Measurements from ENCODE around the gene SRPRA. TPM values are rescaled to one million over a fixed set of nuclear protein-coding genes. Genes with fewer than 3 reads are reported as not detected.
"Not testable (repeated sequence)": the region's sequence is repeated elsewhere in the genome, so short reads cannot be mapped to it uniquely, and the experiment has no call there.

SRPRA gene
- total and polyA plus RNA-seq, 2 donors (not counting 1 experiment from before 2014, with no cell fraction given), result 115 to 136 TPM

- no peak overlapping the region for H3K4me3 ChIP-seq (ENCODE audit: control extremely low read depth in 1 of 5, extremely low read depth in 1 of 5, insufficient read depth in 1 of 5, low read depth in 2 of 5, low read length in 4 of 5)
- H3K27ac ChIP-seq (ENCODE audit: low read length in 2 of 2), result no peak overlapping the region
- no peak for ATAC-seq (ENCODE audit: low read depth)
- no peak overlapping the region for H3K9ac ChIP-seq (ENCODE audit: low read length)
- ChIA-PET POLR2A (no interaction called here), CTCF (interaction anchor here (0.5 kb wide), 1 partner anchor 674 kb away, joined by 3 read pairs; no protein-coding TSS in a partner anchor)
- H3K36me3 ChIP-seq (replicated peaks in 1 of 2; ENCODE audit: control extremely low read depth in 1 of 2, control insufficient read depth in 1 of 2, extremely low read depth in 1 of 2, insufficient read depth in 2 of 2, low read length in 1 of 2), result peaks cover 2 to 8% of the 10 kb centered on the region in 2 experiments
- no peaks in the 10 kb centered on the region for H4K20me1 ChIP-seq (ENCODE audit: control insufficient read depth, insufficient read depth, low read length, poor library complexity, severe bottlenecking)
- H3K4me1 ChIP-seq (ENCODE audit: control insufficient read depth in 2 of 2, insufficient read depth in 2 of 2, low read length in 2 of 2), result no peaks in the 10 kb centered on the region
- H3K4me3 Mint-ChIP-seq, result no peak overlapping the region
- H3K4me1 Mint-ChIP-seq, result no peaks in the 10 kb centered on the region
- H3K9me3 ChIP-seq (ENCODE audit: control extremely low read depth in 1 of 3, control insufficient read depth in 2 of 3, insufficient read depth in 1 of 3, low read length in 2 of 3), result no peaks in the 10 kb centered on the region
- no peaks in the 10 kb centered on the region for H3K27me3 ChIP-seq (replicated peaks in 1 of 4; ENCODE audit: control extremely low read depth in 1 of 4, control insufficient read depth in 3 of 4, insufficient read depth in 4 of 4, low read length in 3 of 4)
- DNase-seq, result no peak
- H3K9me3 Mint-ChIP-seq (ENCODE audit: insufficient read depth), result no peaks in the 10 kb centered on the region
- H3K4me2 ChIP-seq (replicated peaks; ENCODE audit: low read depth, low read length, poor library complexity, severe bottlenecking), result no peak overlapping the region
- no peak overlapping the region for H3K27ac Mint-ChIP-seq
- no peaks in the 10 kb centered on the region for H3K79me2 ChIP-seq (ENCODE audit: control insufficient read depth, insufficient read depth, low read length)
- intact Hi-C loops (cut with micrococcal nuclease), result no loop called here
- H3K27me3 Mint-ChIP-seq, result no peaks in the 10 kb centered on the region
- WGBS (ENCODE audit: insufficient coverage), result 100% methylated on average over 1 of the region's 4 CpGs
- H2AFZ ChIP-seq (ENCODE audit: insufficient read depth, low read depth, low read length, poor library complexity, severe bottlenecking), result no peak overlapping the region
- TF ChIP-seq CTCF (IDR thresholded peaks at IDR 0.05) (no peak), EZH2 (IDR thresholded peaks at IDR 0.05; ENCODE audit: borderline replicate concordance, insufficient read depth, low read depth, low read length, poor library complexity, severe bottlenecking) (no peak)
Observed at GRCh38 chr11:126256216-126256615, 12.5 kb downstream of the SRPRA start.

GRCh38 chr11:126255507-126255906 lies 13.2 kb downstream of the SRPRA start:
- H3K79me2 ChIP-seq (ENCODE audit: control insufficient read depth, insufficient read depth, low read length); H3K4me1 Mint-ChIP-seq; intact Hi-C loops (cut with micrococcal nuclease); DNase-seq; H3K27ac ChIP-seq (ENCODE audit: low read length in 2 of 2); H3K27me3 ChIP-seq (replicated peaks in 1 of 4; ENCODE audit: control extremely low read depth in 1 of 4, control insufficient read depth in 3 of 4, insufficient read depth in 4 of 4, low read length in 3 of 4); H3K27me3 Mint-ChIP-seq; H4K20me1 ChIP-seq (ENCODE audit: control insufficient read depth, insufficient read depth, low read length, poor library complexity, severe bottlenecking); H3K9me3 ChIP-seq (ENCODE audit: control extremely low read depth in 1 of 3, control insufficient read depth in 2 of 3, insufficient read depth in 1 of 3, low read length in 2 of 3); H3K4me2 ChIP-seq (replicated peaks; ENCODE audit: low read depth, low read length, poor library complexity, severe bottlenecking); H3K4me3 ChIP-seq (ENCODE audit: control extremely low read depth in 1 of 5, extremely low read depth in 1 of 5, insufficient read depth in 1 of 5, low read depth in 2 of 5, low read length in 4 of 5); H3K4me3 Mint-ChIP-seq; H3K36me3 ChIP-seq (replicated peaks in 1 of 2; ENCODE audit: control extremely low read depth in 1 of 2, control insufficient read depth in 1 of 2, extremely low read depth in 1 of 2, insufficient read depth in 2 of 2, low read length in 1 of 2); H3K9ac ChIP-seq (ENCODE audit: low read length); H3K27ac Mint-ChIP-seq; POLR2A ChIA-PET; H3K4me1 ChIP-seq (ENCODE audit: control insufficient read depth in 2 of 2, insufficient read depth in 2 of 2, low read length in 2 of 2); ATAC-seq (ENCODE audit: low read depth); CTCF ChIA-PET; H3K9me3 Mint-ChIP-seq (ENCODE audit: insufficient read depth); H2AFZ ChIP-seq (ENCODE audit: insufficient read depth, low read depth, low read length, poor library complexity, severe bottlenecking): not testable (repeated sequence)
- 100% methylated on average over 3 of the region's 5 CpGs for WGBS (ENCODE audit: insufficient coverage)

Measured in B cell (primary cell).